ENCODE data around the gene APBA2. TPM values are rescaled to one million over a fixed set of nuclear protein-coding genes. Genes with fewer than 3 reads are reported as not detected.

APBA2 gene
- total RNA-seq, 1 experiment from 2014 or later = 11.2 TPM

DNA sequence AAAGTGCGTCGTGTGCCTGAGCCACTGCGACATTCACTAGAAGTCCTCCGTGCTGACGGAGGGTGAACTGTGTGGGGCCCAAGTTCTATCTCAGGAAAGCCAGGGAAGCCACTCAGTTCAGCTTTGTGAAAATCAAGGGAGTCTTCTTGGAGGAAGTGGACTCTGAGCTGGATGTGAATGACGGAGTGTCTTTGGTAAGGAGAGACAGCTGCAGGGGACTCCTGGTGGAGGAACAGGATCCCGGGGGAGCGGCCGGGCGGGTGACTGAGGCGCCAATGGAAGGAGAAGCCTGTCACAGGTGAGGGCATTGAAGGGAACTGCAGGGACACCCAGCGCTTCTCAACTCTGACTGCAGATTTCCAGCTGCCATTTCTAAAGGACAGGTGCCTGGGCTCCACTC, 75.6 kb downstream of the APBA2 start:
- DNase-seq (ENCODE audit: low spot score) (no peak), ATAC-seq (no peak; the same call in 1 of the 2 replicates)
- H3K4me1 Mint-ChIP-seq = no peaks in the 10 kb centered on the region
- no peak for TF ChIP-seq FOXJ3 (CRISPR knock-in tag; IDR thresholded peaks at IDR 0.05; ENCODE audit: borderline replicate concordance)
- 0 out of 2 replicates have a peak, but pooled peaks cover 3% of the 10 kb centered on the region for H3K9me3 Mint-ChIP-seq
- no peak overlapping the region for H3K4me3 Mint-ChIP-seq
- H3K36me3 Mint-ChIP-seq = no peaks in the 10 kb centered on the region
- POLR2A ChIA-PET = no interaction called here
- H3K27ac Mint-ChIP-seq = no peak overlapping the region; the same call in 1 of the 2 replicates
- CTCF ChIA-PET = interaction anchor here (0.7 kb wide), 1 partner anchor 129 kb away, joined by 3 read pairs; no protein-coding TSS in a partner anchor
- H3K27me3 Mint-ChIP-seq (ENCODE audit: low read depth) = no peaks in the 10 kb centered on the region

DNA sequence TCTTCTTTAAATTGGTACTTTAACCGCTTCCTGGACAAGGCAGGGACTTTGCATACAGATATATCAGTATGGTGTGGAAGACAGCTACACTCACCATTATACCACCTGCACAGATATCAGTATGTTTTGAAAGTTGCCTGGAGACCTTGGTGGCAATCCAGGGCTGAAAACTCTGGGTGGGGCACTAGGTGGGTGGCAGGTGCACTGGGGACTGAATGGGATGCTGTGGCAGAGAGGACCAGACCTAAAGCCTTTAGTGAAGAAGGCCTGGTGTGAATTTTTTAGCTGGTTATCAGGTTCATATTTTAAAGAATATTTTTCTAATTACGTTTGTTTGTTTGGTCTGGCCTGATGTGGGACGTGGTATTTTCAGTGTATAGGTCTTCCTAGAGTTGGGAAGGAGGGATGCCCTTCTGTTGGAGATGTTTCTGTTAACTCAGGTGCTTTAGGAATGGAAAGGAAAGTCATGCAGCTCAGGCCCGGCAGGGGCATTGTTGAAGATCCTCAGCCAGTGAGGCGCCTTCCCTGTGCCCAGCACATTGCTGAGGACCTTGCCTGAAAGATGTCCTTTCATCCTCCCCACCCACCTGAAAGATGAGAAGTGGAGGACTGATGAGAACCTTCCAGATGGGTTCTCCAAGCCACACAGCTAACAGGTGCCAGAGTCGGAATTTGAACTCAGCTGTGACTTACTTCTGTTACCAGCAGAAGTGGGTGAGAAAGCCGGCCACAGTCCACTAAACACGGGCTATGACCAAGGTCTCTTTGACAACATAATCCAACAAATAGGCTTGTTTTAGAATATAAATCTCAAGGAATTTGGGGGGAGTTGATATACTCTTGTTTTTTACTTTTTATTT, 77.3 kb downstream of the APBA2 start:
- DNase-seq (ENCODE audit: low spot score) (no peak), ATAC-seq (no peak)
- H3K27ac Mint-ChIP-seq = no peak overlapping the region
- H3K36me3 Mint-ChIP-seq = no peaks in the 10 kb centered on the region
- TF ChIP-seq GABPB1 (CRISPR knock-in tag; IDR thresholded peaks at IDR 0.05) (no peak), JUN (CRISPR knock-in tag; IDR thresholded peaks at IDR 0.05) (no peak), ZNF317 (CRISPR knock-in tag; IDR thresholded peaks at IDR 0.05; ENCODE audit: borderline replicate concordance, low read depth) (no peak), ZNF423 (CRISPR knock-in tag; IDR thresholded peaks at IDR 0.05) (no peak), ZBTB21 (CRISPR knock-in tag; IDR thresholded peaks at IDR 0.05; ENCODE audit: borderline replicate concordance) (no peak), KAT7 (CRISPR knock-in tag; IDR thresholded peaks at IDR 0.05; ENCODE audit: borderline replicate concordance) (no peak), SMAD3 (CRISPR knock-in tag; IDR thresholded peaks at IDR 0.05; ENCODE audit: borderline replicate concordance) (no peak)
- TF ChIP-seq, protein P1, sequence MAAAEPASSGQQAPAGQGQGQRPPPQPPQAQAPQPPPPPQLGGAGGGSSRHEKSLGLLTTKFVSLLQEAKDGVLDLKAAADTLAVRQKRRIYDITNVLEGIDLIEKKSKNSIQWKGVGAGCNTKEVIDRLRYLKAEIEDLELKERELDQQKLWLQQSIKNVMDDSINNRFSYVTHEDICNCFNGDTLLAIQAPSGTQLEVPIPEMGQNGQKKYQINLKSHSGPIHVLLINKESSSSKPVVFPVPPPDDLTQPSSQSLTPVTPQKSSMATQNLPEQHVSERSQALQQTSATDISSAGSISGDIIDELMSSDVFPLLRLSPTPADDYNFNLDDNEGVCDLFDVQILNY (CRISPR knock-in tag; IDR thresholded peaks at IDR 0.05) = no peak
- TF ChIP-seq, protein P2, sequence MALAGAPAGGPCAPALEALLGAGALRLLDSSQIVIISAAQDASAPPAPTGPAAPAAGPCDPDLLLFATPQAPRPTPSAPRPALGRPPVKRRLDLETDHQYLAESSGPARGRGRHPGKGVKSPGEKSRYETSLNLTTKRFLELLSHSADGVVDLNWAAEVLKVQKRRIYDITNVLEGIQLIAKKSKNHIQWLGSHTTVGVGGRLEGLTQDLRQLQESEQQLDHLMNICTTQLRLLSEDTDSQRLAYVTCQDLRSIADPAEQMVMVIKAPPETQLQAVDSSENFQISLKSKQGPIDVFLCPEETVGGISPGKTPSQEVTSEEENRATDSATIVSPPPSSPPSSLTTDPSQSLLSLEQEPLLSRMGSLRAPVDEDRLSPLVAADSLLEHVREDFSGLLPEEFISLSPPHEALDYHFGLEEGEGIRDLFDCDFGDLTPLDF (CRISPR knock-in tag; IDR thresholded peaks at IDR 0.05) = no peak
- TF ChIP-seq, protein P3, sequence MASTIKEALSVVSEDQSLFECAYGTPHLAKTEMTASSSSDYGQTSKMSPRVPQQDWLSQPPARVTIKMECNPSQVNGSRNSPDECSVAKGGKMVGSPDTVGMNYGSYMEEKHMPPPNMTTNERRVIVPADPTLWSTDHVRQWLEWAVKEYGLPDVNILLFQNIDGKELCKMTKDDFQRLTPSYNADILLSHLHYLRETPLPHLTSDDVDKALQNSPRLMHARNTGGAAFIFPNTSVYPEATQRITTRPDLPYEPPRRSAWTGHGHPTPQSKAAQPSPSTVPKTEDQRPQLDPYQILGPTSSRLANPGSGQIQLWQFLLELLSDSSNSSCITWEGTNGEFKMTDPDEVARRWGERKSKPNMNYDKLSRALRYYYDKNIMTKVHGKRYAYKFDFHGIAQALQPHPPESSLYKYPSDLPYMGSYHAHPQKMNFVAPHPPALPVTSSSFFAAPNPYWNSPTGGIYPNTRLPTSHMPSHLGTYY (CRISPR knock-in tag; IDR thresholded peaks at IDR 0.05) = no peak
- TF ChIP-seq, protein P4, sequence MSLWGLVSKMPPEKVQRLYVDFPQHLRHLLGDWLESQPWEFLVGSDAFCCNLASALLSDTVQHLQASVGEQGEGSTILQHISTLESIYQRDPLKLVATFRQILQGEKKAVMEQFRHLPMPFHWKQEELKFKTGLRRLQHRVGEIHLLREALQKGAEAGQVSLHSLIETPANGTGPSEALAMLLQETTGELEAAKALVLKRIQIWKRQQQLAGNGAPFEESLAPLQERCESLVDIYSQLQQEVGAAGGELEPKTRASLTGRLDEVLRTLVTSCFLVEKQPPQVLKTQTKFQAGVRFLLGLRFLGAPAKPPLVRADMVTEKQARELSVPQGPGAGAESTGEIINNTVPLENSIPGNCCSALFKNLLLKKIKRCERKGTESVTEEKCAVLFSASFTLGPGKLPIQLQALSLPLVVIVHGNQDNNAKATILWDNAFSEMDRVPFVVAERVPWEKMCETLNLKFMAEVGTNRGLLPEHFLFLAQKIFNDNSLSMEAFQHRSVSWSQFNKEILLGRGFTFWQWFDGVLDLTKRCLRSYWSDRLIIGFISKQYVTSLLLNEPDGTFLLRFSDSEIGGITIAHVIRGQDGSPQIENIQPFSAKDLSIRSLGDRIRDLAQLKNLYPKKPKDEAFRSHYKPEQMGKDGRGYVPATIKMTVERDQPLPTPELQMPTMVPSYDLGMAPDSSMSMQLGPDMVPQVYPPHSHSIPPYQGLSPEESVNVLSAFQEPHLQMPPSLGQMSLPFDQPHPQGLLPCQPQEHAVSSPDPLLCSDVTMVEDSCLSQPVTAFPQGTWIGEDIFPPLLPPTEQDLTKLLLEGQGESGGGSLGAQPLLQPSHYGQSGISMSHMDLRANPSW (CRISPR knock-in tag; conservative IDR thresholded peaks at IDR 0.05; ENCODE audit: low read depth) = no peak
- ChIA-PET POLR2A (no interaction called here), CTCF (interaction anchor here (1.0 kb wide), 1 partner anchor 127 kb away, joined by 3 read pairs; no protein-coding TSS in a partner anchor)
- H3K27me3 Mint-ChIP-seq (ENCODE audit: low read depth) = no peaks in the 10 kb centered on the region
- H3K4me1 Mint-ChIP-seq = no peaks in the 10 kb centered on the region
- no peak overlapping the region for H3K4me3 Mint-ChIP-seq
- no peaks in the 10 kb centered on the region for H3K9me3 Mint-ChIP-seq

DNA sequence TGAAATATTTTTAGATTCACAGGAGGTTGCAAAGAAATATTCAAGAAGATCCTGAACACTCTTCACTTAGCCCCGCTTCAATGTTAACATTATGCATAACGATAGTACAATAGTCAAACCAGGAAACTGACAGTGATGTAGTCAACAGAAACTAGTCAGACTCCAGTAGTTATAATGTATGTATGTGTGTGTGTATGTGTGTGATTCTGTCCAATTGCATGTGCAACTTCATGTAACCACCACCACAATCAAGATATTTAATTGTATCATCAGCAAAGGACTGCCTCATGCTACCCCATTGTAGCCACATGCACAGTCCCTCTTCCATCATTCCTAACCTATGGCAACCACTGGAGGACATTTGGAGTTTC, 77.9 kb downstream of the APBA2 start:
- Mint-ChIP-seq H3K36me3 (no peaks in the 10 kb centered on the region), H3K4me3 (no peak overlapping the region)

More for the DNA sequence above, 77.9 kb downstream of the APBA2 start:
- no peak for DNase-seq (ENCODE audit: low spot score)
- no peaks in the 10 kb centered on the region for H3K9me3 Mint-ChIP-seq
- H3K4me1 Mint-ChIP-seq = no peaks in the 10 kb centered on the region
- H3K27me3 Mint-ChIP-seq (ENCODE audit: low read depth) = no peaks in the 10 kb centered on the region
- ATAC-seq = no peak
- H3K27ac Mint-ChIP-seq = no peak overlapping the region
- POLR2A ChIA-PET = no interaction called here
- TF ChIP-seq, protein P5, sequence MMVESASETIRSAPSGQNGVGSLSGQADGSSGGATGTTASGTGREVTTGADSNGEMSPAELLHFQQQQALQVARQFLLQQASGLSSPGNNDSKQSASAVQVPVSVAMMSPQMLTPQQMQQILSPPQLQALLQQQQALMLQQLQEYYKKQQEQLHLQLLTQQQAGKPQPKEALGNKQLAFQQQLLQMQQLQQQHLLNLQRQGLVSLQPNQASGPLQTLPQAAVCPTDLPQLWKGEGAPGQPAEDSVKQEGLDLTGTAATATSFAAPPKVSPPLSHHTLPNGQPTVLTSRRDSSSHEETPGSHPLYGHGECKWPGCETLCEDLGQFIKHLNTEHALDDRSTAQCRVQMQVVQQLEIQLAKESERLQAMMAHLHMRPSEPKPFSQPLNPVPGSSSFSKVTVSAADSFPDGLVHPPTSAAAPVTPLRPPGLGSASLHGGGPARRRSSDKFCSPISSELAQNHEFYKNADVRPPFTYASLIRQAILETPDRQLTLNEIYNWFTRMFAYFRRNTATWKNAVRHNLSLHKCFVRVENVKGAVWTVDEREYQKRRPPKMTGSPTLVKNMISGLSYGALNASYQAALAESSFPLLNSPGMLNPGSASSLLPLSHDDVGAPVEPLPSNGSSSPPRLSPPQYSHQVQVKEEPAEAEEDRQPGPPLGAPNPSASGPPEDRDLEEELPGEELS (CRISPR knock-in tag; IDR thresholded peaks at IDR 0.05) = no peak
- no peak for TF ChIP-seq SOX15 (CRISPR knock-in tag; IDR thresholded peaks at IDR 0.05)
- no peak for TF ChIP-seq NFYB (CRISPR knock-in tag; conservative IDR thresholded peaks at IDR 0.05; ENCODE audit: low read depth)
- TF ChIP-seq, protein P6, sequence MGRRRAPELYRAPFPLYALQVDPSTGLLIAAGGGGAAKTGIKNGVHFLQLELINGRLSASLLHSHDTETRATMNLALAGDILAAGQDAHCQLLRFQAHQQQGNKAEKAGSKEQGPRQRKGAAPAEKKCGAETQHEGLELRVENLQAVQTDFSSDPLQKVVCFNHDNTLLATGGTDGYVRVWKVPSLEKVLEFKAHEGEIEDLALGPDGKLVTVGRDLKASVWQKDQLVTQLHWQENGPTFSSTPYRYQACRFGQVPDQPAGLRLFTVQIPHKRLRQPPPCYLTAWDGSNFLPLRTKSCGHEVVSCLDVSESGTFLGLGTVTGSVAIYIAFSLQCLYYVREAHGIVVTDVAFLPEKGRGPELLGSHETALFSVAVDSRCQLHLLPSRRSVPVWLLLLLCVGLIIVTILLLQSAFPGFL (CRISPR knock-in tag; IDR thresholded peaks at IDR 0.05; ENCODE audit: borderline replicate concordance) = no peak
- TF ChIP-seq, protein P7, sequence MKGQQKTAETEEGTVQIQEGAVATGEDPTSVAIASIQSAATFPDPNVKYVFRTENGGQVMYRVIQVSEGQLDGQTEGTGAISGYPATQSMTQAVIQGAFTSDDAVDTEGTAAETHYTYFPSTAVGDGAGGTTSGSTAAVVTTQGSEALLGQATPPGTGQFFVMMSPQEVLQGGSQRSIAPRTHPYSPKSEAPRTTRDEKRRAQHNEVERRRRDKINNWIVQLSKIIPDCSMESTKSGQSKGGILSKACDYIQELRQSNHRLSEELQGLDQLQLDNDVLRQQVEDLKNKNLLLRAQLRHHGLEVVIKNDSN (CRISPR knock-in tag; IDR thresholded peaks at IDR 0.05) = no peak
- CTCF ChIA-PET = interaction anchor here (1.0 kb wide), 1 partner anchor 127 kb away, joined by 3 read pairs; no protein-coding TSS in a partner anchor
